ENCODE data around the gene IFNA16. TPM values are rescaled to one million over a fixed set of nuclear protein-coding genes. Genes with fewer than 3 reads are reported as not detected.
"Not testable (repeated sequence)": the region's sequence is repeated elsewhere in the genome, so short reads cannot be mapped to it uniquely, and the experiment has no call there.

IFNA16 gene
- total RNA-seq, 2 donors from 2014 or later: not detected

- TF ChIP-seq, protein P1, sequence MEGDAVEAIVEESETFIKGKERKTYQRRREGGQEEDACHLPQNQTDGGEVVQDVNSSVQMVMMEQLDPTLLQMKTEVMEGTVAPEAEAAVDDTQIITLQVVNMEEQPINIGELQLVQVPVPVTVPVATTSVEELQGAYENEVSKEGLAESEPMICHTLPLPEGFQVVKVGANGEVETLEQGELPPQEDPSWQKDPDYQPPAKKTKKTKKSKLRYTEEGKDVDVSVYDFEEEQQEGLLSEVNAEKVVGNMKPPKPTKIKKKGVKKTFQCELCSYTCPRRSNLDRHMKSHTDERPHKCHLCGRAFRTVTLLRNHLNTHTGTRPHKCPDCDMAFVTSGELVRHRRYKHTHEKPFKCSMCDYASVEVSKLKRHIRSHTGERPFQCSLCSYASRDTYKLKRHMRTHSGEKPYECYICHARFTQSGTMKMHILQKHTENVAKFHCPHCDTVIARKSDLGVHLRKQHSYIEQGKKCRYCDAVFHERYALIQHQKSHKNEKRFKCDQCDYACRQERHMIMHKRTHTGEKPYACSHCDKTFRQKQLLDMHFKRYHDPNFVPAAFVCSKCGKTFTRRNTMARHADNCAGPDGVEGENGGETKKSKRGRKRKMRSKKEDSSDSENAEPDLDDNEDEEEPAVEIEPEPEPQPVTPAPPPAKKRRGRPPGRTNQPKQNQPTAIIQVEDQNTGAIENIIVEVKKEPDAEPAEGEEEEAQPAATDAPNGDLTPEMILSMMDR (IDR thresholded peaks at IDR 0.05): peak in 1 of 4 experiments; percentile 28
Measured at GRCh38 chr9:21182810-21183736, 34.0 kb downstream of the IFNA16 start.

GRCh38 chr9:21174671-21175070 is 42.4 kb downstream of the IFNA16 start:
- DNase-seq (ENCODE audit: low spot score): no peak
- Histone ChIP-seq H3K4me3 (no peak overlapping the region), H3K27ac (no peak overlapping the region), H3K9me3 (no peaks in the 10 kb centered on the region), H3K36me3 (no peaks in the 10 kb centered on the region), H3K4me1 (replicated peaks) (no peaks in the 10 kb centered on the region), H3K27me3 (replicated peaks; ENCODE audit: insufficient read depth) (no peaks in the 10 kb centered on the region)
- TF ChIP-seq, protein P1 (IDR thresholded peaks at IDR 0.05): no peak
- TF ChIP-seq POLR2AphosphoS5 (IDR thresholded peaks at IDR 0.05): no peak
- TF ChIP-seq POLR2A (IDR thresholded peaks at IDR 0.05): no peak
- WGBS: 86% methylated on average over 2 of the region's 2 CpGs
- intact Hi-C loops (cut with DNase I): no loop called here

More at GRCh38 chr9:21182810-21183736, 34.0 kb downstream of the IFNA16 start:
- H3K4me3 ChIP-seq; DNase-seq (ENCODE audit: low spot score); H3K9me3 ChIP-seq; H3K4me1 ChIP-seq (replicated peaks); intact Hi-C loops (cut with DNase I); H3K27ac ChIP-seq; H3K27me3 ChIP-seq (replicated peaks; ENCODE audit: insufficient read depth); H3K36me3 ChIP-seq: not testable (repeated sequence)
- 48% methylated on average over 4 of the region's 4 CpGs for WGBS

- Histone ChIP-seq H3K4me3 (no peak overlapping the region), H3K27me3 (replicated peaks; ENCODE audit: insufficient read depth) (no peaks in the 10 kb centered on the region), H3K27ac (no peak overlapping the region), H3K4me1 (replicated peaks) (no peaks in the 10 kb centered on the region), H3K9me3 (no peaks in the 10 kb centered on the region), H3K36me3 (no peaks in the 10 kb centered on the region)
- intact Hi-C loops (cut with DNase I): no loop called here
- no peak for DNase-seq (ENCODE audit: low spot score)
- no peak for TF ChIP-seq POLR2A (IDR thresholded peaks at IDR 0.05)
- TF ChIP-seq, protein P1 (IDR thresholded peaks at IDR 0.05): no peak
- 93% methylated on average over 3 of the region's 3 CpGs for WGBS
Measured at GRCh38 chr9:21172156-21172555, 45.0 kb downstream of the IFNA16 start.

DNA sequence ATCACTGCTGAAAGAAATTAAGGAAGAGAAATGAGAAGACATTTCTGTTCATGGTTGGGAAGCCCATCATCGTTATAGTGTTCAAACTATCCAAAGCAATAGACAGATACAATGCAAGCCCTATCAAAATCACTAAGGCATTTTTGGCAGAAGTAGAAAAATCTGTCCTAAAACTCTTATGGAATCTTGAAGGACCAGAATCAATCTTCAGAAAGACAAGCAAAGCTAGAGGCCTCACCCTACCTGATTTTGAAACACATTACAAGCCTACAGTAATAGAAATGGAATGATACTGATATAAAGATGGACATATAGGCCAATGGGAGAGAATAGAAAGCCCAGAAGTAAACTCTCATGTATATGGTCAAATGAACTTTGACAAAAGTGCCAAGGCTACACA is 45.8 kb downstream of the IFNA16 start:
- Histone ChIP-seq H3K4me3 (no peak overlapping the region), H3K9me3 (no peaks in the 10 kb centered on the region), H3K36me3 (no peaks in the 10 kb centered on the region), H3K4me1 (replicated peaks) (no peaks in the 10 kb centered on the region), H3K27ac (no peak overlapping the region), H3K27me3 (replicated peaks; ENCODE audit: insufficient read depth) (no peaks in the 10 kb centered on the region)
- DNase-seq (ENCODE audit: low spot score): no peak
- intact Hi-C loops (cut with DNase I): no loop called here
- 79% methylated on average over 1 of the region's 1 CpG for WGBS
- TF ChIP-seq POLR2AphosphoS5 (IDR thresholded peaks at IDR 0.05): no peak
- TF ChIP-seq POLR2A (IDR thresholded peaks at IDR 0.05): no peak
- TF ChIP-seq, protein P1 (IDR thresholded peaks at IDR 0.05): no peak

- H3K36me3 ChIP-seq; H3K27ac ChIP-seq; intact Hi-C loops (cut with DNase I); H3K27me3 ChIP-seq (replicated peaks; ENCODE audit: insufficient read depth); DNase-seq (ENCODE audit: low spot score); H3K4me3 ChIP-seq; H3K4me1 ChIP-seq (replicated peaks); H3K9me3 ChIP-seq: not testable (repeated sequence)
- WGBS: 69% methylated on average over 2 of the region's 2 CpGs
Measured at GRCh38 chr9:21166560-21166959, 50.6 kb downstream of the IFNA16 start, which contains the start of gene IFNA21. TSS of gene IFNA21 (minus strand) at chr9:21166660. CDS start at chr9:21166612, 48 bp downstream.

Other genes with a start within 250 kb of the IFNA16 start
- gene HACD4, start 185.7 kb downstream of the IFNA16 start, total RNA-seq: 1 to 10 TPM; 2.4 to 3.1 TPM
- not detected for gene IFNB1, start 139.4 kb downstream of the IFNA16 start, total RNA-seq
- not detected for gene IFNW1, start 75.5 kb downstream of the IFNA16 start, total RNA-seq
- not detected for gene IFNA21, start 50.7 kb downstream of the IFNA16 start, total RNA-seq
- not detected for gene IFNA4, start 29.7 kb downstream of the IFNA16 start, total RNA-seq
- not detected for gene IFNA7, start 15.1 kb downstream of the IFNA16 start, total RNA-seq
- not detected for gene IFNA10, start 10.2 kb downstream of the IFNA16 start, total RNA-seq
- not detected for gene IFNA17, start 10.9 kb upstream of the IFNA16 start, total RNA-seq
- gene IFNA14, start 22.7 kb upstream of the IFNA16 start, total RNA-seq: not detected
- gene IFNA5, start 88.0 kb upstream of the IFNA16 start, total RNA-seq: not detected
- 10 to 100 TPM; 21.4 to 31.4 TPM for gene KLHL9, start 118.1 kb upstream of the IFNA16 start, total RNA-seq
- under 1 TPM in 1 of 2 donors, not detected in 1; 0.34 TPM for gene IFNA6, start 133.6 kb upstream of the IFNA16 start, total RNA-seq
- not detected for gene IFNA13, start 150.7 kb upstream of the IFNA16 start, total RNA-seq
- gene IFNA2, start 168.1 kb upstream of the IFNA16 start, total RNA-seq: not detected
- not detected for gene IFNA8, start 191.8 kb upstream of the IFNA16 start, total RNA-seq
- gene IFNA1, start 223.1 kb upstream of the IFNA16 start, total RNA-seq: not detected

All from prostate gland (tissue), 2 donors.